22Rv1 (cell line): ENCODE measurements around the gene IMP3.

Experiments used
- H3K27ac ChIP-seq: fragments of 450-650 bp; 2 replicates; pipeline ENCODE4 v1.5.1; 2017
- CTCF ChIP-seq: fragments of 450-650 bp; IDR thresholded peaks from 2 replicates; pipeline ENCODE4 v1.5.1; 2017; ENCODE audit warnings: mild to moderate bottlenecking
- ZFX ChIP-seq: fragments of 450-650 bp; IDR thresholded peaks from 2 replicates; pipeline ENCODE4 v1.6.1; 2017; ENCODE audit warnings: antibody characterized with exemption, borderline replicate concordance

The IMP3 gene

GRCh38 chr15:75669879-75670212 is 29.8 kb upstream of the IMP3 start:
- H3K27ac ChIP-seq, result no peak overlapping the region

GRCh38 chr15:75669191-75669878 is 29.3 kb upstream of the IMP3 start:
- no peak overlapping the region for H3K27ac ChIP-seq
- TF ChIP-seq CTCF (no peak), ZFX (no peak)

More at GRCh38 chr15:75669879-75670212, 29.8 kb upstream of the IMP3 start:
- TF ChIP-seq ZFX (no peak), CTCF (no peak)

DNA sequence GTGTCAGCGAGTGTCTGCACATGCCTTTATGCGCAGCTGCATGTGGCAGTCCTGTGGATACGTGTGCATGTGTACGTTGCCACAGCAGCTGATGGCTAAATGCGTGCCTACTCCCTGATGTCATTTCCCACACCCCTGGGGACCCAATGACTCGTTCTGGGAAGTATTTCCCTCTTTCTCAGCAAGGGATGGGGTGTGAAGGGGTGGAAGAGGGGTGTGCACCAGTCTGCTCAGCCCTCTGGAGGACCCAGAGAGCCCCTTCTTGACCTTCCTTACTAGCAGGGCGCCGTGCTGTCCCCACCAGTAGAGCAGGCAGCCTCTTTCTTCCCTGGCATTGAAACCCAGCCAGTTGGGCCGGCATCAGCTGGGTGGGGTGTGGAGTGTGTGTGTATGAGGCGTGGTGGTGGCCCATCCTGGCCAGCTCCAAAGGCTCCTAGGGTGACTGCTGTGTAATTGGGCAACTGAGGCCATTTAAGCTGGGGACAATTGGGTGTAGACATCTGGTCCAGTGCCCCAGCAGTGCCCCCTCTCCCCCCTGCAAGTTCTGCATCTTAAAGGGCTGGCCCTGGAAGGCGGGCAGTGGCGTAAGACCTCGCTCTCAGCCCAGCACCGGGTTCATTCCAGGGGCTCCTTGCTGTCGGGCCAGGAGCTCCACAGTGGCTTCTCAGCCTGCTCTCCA is 26.9 kb upstream of the IMP3 start:
- TF ChIP-seq ZFX (no peak), CTCF (no peak)
- no peak overlapping the region for H3K27ac ChIP-seq

GRCh38 chr15:75663931-75664421 is 24.0 kb upstream of the IMP3 start:
- H3K27ac ChIP-seq, result no peak overlapping the region
- no peak for TF ChIP-seq CTCF
- TF ChIP-seq ZFX, result no peak

DNA sequence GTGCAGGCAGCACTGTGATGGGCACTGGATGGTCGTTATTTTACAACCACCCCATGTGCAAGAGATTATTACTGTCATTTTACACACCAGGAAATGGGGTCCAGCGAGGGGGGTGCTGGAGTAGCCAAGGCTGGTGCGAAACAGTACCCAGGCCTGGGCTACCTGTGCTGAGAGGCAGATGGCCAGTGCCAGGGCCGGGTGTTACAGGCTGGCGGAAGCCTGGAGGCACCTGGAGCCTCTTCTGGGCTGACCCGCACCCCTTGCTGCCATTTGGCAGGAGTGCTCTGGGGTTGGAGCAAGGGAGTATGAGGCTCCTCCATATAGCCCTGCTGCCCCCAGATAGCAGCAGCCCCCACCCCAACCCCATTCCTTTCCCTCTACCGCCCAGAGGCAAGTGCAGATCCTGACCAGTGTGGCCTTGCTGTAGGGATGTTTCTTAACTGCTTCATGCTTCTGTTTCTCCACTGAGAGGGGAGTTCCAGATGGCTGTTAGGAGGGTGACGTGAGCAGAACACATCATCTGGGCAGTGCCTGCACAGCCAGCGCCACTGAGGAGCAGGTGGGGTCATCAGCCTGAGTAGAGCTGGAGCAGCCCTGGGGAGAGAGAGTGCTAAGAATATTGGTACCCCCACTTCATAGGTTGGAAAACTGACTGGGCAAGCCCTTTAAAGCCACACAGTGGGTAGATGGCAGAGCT is 22.9 kb upstream of the IMP3 start:
- TF ChIP-seq ZFX (no peak), CTCF (no peak)
- no peak overlapping the region for H3K27ac ChIP-seq

DNA sequence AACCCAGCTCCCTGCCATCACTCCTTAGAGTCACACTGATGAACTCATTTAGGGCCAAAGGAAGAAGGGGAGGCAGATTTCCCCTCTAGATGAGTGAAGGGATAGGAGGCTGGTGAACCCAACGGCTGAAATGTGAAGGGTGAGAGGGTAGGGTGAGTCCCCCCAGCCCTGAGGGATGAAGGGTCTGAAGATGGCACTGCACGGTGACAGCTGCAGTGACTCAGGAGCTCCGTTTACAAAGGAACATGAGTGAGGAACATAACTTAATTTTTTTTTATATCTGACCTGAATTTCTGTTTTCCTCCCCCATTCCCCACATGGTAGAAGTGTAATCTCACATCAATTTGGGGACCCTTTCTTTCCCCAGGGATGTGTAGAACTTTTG is 21.7 kb upstream of the IMP3 start:
- TF ChIP-seq ZFX (no peak), CTCF (no peak)
- H3K27ac ChIP-seq, result no peak overlapping the region
